Measurements from ENCODE around the gene PRAMEF33. TPM values are rescaled to one million over a fixed set of nuclear protein-coding genes. Genes with fewer than 3 reads are reported as not detected.
"Not testable (repeated sequence)": the region's sequence is repeated elsewhere in the genome, so short reads cannot be mapped to it uniquely, and the experiment has no call there.

Gene PRAMEF33, protein sequence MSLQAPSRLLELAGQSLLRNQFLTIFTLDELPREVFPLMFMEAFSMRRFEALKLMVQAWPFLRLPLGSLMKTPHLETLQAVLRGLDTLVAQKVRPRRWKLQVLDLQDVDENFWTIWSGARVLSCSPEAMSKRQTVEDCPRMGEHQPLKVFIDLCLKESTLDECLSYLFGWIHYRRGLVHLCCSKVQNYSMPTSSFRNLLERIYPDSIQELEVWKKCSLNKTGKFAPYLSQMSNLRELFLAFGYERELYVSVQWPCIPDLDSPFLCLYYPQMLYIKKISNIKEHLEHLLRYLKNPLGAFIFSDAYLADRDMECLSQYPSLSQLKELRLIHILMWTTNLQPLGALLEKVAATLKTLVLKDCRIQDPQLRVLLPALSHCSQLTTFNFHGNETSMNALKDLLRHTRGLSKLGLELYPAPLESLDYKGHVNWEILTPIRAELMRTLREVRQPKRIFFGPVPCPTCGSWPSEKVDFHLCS
- total RNA-seq, result not detected

DNA sequence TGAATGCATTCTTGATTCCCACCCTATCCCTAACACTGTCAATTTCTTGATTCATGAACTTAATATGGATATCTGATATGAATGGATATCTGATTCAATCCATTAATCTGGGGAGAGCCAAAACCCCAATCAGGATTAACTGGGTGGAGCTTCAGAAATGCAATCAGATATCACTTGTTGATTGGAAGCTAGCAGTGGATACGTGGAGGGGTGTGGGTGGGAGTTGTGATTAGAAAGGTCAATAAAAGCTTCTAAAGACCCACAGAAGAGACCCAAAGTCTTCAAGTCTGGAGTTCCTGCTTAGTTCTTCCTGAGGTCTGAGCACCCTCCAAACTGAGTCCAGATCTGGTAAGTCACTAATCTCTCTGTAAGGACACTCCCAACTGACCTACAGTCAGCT lies at the start of gene PRAMEF33:
TSS of gene PRAMEF33 (plus strand) at position 301 of the 400 bp plus-strand sequence. CDS start 2,416 bp downstream, outside the sequence.
- H3K4me3 ChIP-seq; H3K36me3 ChIP-seq; H3K27ac ChIP-seq; H3K9me3 ChIP-seq; H3K27me3 ChIP-seq; intact Hi-C loops (cut with DNase I; ENCODE audit: low total_unique reads); H3K4me1 ChIP-seq; DNase-seq; in situ Hi-C loops (cut with MboI; ENCODE audit: low pct_ligation_motif_present in 1 of 4, low pct_unique_long_range_greater_than_20kb in 1 of 4, low sequenced_read_pairs in 3 of 4): not testable (repeated sequence)
- no CpG with 5 or more reads among the region's 1 CpG for WGBS, 2 donors (ENCODE audit: low coverage in 1 of 2)

DNA sequence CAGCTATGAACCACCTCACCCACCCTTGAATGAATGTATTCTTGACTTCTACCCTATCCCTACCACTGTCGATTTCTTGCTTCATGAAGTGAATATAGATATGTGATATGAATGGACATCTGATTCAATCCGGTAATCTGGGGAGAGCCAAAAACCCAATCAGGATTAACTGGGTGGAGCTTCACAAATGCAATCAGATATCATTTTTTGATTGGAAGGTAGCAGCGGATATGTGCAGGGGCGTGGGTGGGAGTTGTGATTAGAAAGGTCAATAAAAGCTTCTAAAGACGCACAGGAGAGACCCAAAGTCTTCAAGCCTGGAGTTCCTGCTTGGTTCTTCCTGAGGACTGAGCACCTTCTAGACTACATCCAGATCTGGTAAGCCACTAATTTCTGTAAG lies 49.4 kb upstream of the PRAMEF33 start, which contains the start of gene PRAMEF5:
TSS of gene PRAMEF5 (plus strand) at position 301 of the 400 bp plus-strand sequence. CDS start 5,071 bp downstream, outside the sequence.
- intact Hi-C loops (cut with DNase I; ENCODE audit: low total_unique reads), result not testable (repeated sequence)

GRCh38 chr1:13265124-13265523 lies 38.2 kb upstream of the PRAMEF33 start:
- H3K9me3 ChIP-seq; in situ Hi-C loops (cut with MboI; ENCODE audit: low pct_ligation_motif_present in 1 of 4, low pct_unique_long_range_greater_than_20kb in 1 of 4, low sequenced_read_pairs in 3 of 4); H3K4me1 ChIP-seq; H3K27ac ChIP-seq; H3K27me3 ChIP-seq; DNase-seq; intact Hi-C loops (cut with DNase I; ENCODE audit: low total_unique reads); H3K36me3 ChIP-seq; H3K4me3 ChIP-seq: not testable (repeated sequence)
- 20% methylated on average over 1 of the region's 3 CpGs; no CpG with 5 or more reads in 1 of the 2 donors for WGBS, 2 donors (ENCODE audit: low coverage in 1 of 2)

More for the DNA sequence above, 49.4 kb upstream of the PRAMEF33 start, which contains the start of gene PRAMEF5:
- H3K27me3 ChIP-seq; DNase-seq; H3K4me3 ChIP-seq; H3K9me3 ChIP-seq; H3K4me1 ChIP-seq; in situ Hi-C loops (cut with MboI; ENCODE audit: low pct_ligation_motif_present in 1 of 4, low pct_unique_long_range_greater_than_20kb in 1 of 4, low sequenced_read_pairs in 3 of 4); H3K36me3 ChIP-seq; H3K27ac ChIP-seq: not testable (repeated sequence)
- WGBS, 2 donors (ENCODE audit: low coverage in 1 of 2), result 100% methylated on average over 1 to 2 of the region's 5 CpGs

DNA sequence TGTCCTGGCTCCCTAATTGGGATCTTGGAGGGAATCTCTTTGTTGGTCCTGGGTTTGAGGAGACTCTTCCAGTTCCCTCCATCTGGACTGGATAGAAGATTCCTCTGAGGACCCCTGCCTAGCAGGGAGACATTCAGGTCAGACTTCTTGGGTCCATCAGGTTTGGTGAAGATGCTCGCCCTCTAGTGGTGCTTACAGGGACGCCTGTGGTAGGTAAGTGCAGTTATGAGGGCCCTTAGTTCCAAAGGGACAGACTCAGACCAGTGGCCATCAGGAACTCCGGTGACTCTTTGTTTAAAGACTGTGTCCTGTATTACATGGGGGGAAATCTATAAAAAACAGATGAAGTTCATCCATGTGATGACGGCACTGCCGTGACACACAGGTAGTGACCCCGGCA lies 26.3 kb upstream of the PRAMEF33 start:
- in situ Hi-C loops (cut with MboI; ENCODE audit: low pct_ligation_motif_present in 1 of 4, low pct_unique_long_range_greater_than_20kb in 1 of 4, low sequenced_read_pairs in 3 of 4); H3K9me3 ChIP-seq; DNase-seq; H3K4me1 ChIP-seq; intact Hi-C loops (cut with DNase I; ENCODE audit: low total_unique reads); H3K27ac ChIP-seq; H3K27me3 ChIP-seq; H3K36me3 ChIP-seq; H3K4me3 ChIP-seq: not testable (repeated sequence)
- TF ChIP-seq, protein P1, sequence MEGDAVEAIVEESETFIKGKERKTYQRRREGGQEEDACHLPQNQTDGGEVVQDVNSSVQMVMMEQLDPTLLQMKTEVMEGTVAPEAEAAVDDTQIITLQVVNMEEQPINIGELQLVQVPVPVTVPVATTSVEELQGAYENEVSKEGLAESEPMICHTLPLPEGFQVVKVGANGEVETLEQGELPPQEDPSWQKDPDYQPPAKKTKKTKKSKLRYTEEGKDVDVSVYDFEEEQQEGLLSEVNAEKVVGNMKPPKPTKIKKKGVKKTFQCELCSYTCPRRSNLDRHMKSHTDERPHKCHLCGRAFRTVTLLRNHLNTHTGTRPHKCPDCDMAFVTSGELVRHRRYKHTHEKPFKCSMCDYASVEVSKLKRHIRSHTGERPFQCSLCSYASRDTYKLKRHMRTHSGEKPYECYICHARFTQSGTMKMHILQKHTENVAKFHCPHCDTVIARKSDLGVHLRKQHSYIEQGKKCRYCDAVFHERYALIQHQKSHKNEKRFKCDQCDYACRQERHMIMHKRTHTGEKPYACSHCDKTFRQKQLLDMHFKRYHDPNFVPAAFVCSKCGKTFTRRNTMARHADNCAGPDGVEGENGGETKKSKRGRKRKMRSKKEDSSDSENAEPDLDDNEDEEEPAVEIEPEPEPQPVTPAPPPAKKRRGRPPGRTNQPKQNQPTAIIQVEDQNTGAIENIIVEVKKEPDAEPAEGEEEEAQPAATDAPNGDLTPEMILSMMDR (IDR thresholded peaks at IDR 0.05), result peak in 1 of 5 experiments; percentile 14
- WGBS, 2 donors (ENCODE audit: low coverage in 1 of 2), result 65% methylated on average over 5 of the region's 6 CpGs; no CpG with 5 or more reads in 1 of the 2 donors

- DNase-seq; intact Hi-C loops (cut with DNase I; ENCODE audit: low total_unique reads); H3K36me3 ChIP-seq; H3K4me1 ChIP-seq; H3K27me3 ChIP-seq; H3K9me3 ChIP-seq; H3K27ac ChIP-seq; in situ Hi-C loops (cut with MboI; ENCODE audit: low pct_ligation_motif_present in 1 of 4, low pct_unique_long_range_greater_than_20kb in 1 of 4, low sequenced_read_pairs in 3 of 4); H3K4me3 ChIP-seq: not testable (repeated sequence)
- 55 to 92% methylated on average over 2 to 3 of the region's 3 CpGs for WGBS, 2 donors (ENCODE audit: low coverage in 1 of 2)
Observed at GRCh38 chr1:13279617-13280016, 23.7 kb upstream of the PRAMEF33 start.

DNA sequence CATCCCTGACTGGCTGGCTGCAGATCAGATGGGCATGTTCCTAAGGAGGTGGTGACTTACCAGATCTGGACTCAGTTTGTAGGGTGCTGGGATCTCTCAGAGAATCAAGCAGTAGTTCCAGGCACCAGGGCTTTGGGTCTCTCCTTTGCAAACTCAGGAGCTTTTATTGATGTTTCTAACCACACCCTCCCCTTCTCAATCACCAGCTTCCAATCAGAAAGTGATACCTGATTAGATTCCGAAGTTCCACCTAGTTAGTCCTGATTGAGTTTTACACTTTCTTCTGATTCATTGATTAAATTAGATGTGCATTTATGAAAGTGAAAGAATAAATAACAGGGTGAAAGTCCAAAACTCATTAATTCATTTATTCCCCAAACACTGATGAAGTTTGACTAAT lies 18.3 kb upstream of the PRAMEF33 start, which contains the start of gene PRAMEF8:
TSS of gene PRAMEF8 (minus strand) at position 101 of the 400 bp plus-strand sequence. CDS start 1,046 bp downstream, outside the sequence.
- H3K4me1 ChIP-seq; H3K9me3 ChIP-seq; in situ Hi-C loops (cut with MboI; ENCODE audit: low pct_ligation_motif_present in 1 of 4, low pct_unique_long_range_greater_than_20kb in 1 of 4, low sequenced_read_pairs in 3 of 4); H3K4me3 ChIP-seq; intact Hi-C loops (cut with DNase I; ENCODE audit: low total_unique reads); H3K36me3 ChIP-seq; DNase-seq; H3K27me3 ChIP-seq; H3K27ac ChIP-seq: not testable (repeated sequence)
- no CpG with 5 or more reads among the region's 1 CpG for whole genome bisulfite sequencing, 2 donors (ENCODE audit: low coverage in 1 of 2)

DNA sequence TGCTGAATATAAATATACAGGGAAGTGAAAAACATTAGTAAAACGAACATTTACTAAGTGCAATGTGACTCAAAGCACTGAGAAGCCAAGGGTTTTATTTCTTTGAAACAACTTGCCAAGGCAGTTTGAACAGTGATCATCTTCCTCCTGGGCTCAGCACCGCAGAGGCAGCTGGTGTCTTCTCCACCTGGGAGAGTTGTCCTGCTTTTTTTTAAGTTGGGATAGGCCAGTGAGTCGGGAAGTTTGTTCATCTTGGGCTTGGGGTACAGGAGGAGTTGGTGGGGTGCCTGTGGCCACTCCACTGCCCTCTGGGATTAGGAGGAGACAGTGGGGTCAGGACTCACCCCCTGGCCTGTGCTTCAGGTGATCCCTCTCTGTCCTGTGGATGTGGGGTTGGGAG lies 14.3 kb upstream of the PRAMEF33 start:
- H3K27me3 ChIP-seq; H3K36me3 ChIP-seq; in situ Hi-C loops (cut with MboI; ENCODE audit: low pct_ligation_motif_present in 1 of 4, low pct_unique_long_range_greater_than_20kb in 1 of 4, low sequenced_read_pairs in 3 of 4); H3K4me1 ChIP-seq; DNase-seq; H3K9me3 ChIP-seq; intact Hi-C loops (cut with DNase I; ENCODE audit: low total_unique reads); H3K27ac ChIP-seq; H3K4me3 ChIP-seq: not testable (repeated sequence)
- 59% methylated on average over 3 of the region's 3 CpGs; no CpG with 5 or more reads in 1 of the 2 donors for WGBS, 2 donors (ENCODE audit: low coverage in 1 of 2)

DNA sequence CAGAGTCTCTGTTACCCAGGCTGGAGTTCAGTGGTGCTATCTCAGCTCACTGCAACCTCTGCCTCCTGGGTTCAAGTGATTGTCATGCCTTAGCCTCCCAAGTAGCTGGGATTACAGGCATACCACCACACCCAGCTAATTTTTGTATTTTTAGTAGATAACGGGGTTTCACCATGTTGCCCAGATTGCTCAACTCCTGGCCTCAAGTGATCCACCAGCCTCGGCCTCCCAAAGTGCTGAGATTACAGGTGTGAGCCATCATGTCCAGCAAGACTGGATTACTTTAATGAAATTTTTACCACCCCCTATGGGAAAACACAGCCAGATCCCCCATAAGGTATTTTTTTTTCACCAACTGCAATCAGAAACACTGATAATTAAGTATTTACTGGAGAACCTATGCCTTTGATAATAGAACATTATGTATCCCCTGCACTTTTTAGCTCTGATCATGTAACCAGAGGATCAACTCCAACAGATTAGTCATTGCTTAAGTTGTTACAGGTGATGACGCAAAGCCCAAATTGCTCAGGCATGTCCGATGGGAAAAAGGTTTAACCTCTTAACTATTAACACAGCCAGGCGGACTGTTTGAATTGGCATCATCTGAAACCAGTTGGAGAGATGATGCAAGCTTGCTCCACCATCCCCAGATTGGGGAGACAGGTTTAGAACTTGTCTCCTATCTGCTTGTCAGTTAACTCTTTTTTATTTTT lies 6.0 kb upstream of the PRAMEF33 start:
- H3K4me1 ChIP-seq; H3K9me3 ChIP-seq; H3K27ac ChIP-seq; H3K36me3 ChIP-seq; in situ Hi-C loops (cut with MboI; ENCODE audit: low pct_ligation_motif_present in 1 of 4, low pct_unique_long_range_greater_than_20kb in 1 of 4, low sequenced_read_pairs in 3 of 4); H3K4me3 ChIP-seq; intact Hi-C loops (cut with DNase I; ENCODE audit: low total_unique reads); DNase-seq; H3K27me3 ChIP-seq: not testable (repeated sequence)
- 89% methylated on average over 2 of the region's 5 CpGs; no CpG with 5 or more reads in 1 of the 2 donors for WGBS, 2 donors (ENCODE audit: low coverage in 1 of 2)

DNA sequence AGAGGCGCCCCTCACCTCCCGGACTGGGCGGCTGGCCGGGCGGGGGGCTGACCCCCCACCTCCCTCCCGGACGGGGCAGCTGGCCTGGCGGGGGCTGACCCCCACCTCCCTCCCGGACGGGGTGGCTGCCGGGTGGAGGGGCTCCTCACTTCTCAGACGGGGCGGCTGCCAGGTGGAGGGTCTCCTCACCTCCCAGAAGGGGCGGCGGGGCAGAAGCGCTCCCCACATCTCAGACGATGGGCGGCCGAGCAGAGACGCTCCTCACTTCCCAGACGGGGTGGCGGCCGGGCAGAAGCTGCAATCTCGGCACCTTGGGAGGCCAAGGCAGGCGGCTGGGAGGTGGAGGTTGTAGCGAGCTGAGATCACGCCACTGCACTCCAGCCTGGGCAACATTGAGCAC lies 4.6 kb upstream of the PRAMEF33 start:
- H3K9me3 ChIP-seq; H3K27me3 ChIP-seq; DNase-seq; in situ Hi-C loops (cut with MboI; ENCODE audit: low pct_ligation_motif_present in 1 of 4, low pct_unique_long_range_greater_than_20kb in 1 of 4, low sequenced_read_pairs in 3 of 4); intact Hi-C loops (cut with DNase I; ENCODE audit: low total_unique reads); H3K4me3 ChIP-seq; H3K27ac ChIP-seq; H3K36me3 ChIP-seq; H3K4me1 ChIP-seq: not testable (repeated sequence)
- no CpG with 5 or more reads among the region's 27 CpGs for WGBS, 2 donors (ENCODE audit: low coverage in 1 of 2)

Data from transverse colon (tissue), 4 donors.